Lower leg skin (tissue), 3 donors: ENCODE results near the gene ANKRD22.

Experiments
- CTCF ChIP-seq, 3 donors: fragments of 450-650 bp; IDR thresholded peaks; one replicate each; pipeline ENCODE4 v1.5.1; 2016; ENCODE audit warnings: antibody characterized with exemption in 3 of 3, mild to moderate bottlenecking in 3 of 3, moderate library complexity in 2 of 3
- POLR2A ChIP-seq, 2 donors: fragments of 450-650 bp; IDR thresholded peaks; one replicate each; pipeline ENCODE4 v1.6.1; 2016 to 2017; ENCODE audit warnings: antibody characterized with exemption in 2 of 2, mild to moderate bottlenecking in 1 of 2, moderate library complexity in 1 of 2

- TF ChIP-seq POLR2A (IDR thresholded peaks at IDR 0.05): no peak
- no peak for TF ChIP-seq CTCF (IDR thresholded peaks at IDR 0.05)
Measured at GRCh38 chr10:88874281-88874680, 22.6 kb upstream of the ANKRD22 start.
